Keratinocyte (primary cell): ENCODE measurements around the gene EVL. TPM values are rescaled to one million over a fixed set of nuclear protein-coding genes. Genes with fewer than 3 reads are reported as not detected.

Experiments used
- DNase-seq: peaks from one replicate; pipeline ENCODE4 v3.0.0-alpha.2; 2011; ENCODE audit warnings: low read depth, missing footprints, low spot score
- FAIRE-seq: peaks from 2 replicates; lab custom pipeline; 2011; peaks lifted over from hg19 to GRCh38; lab: Jason Lieb, UNC
- H2AFZ ChIP-seq: 2 replicates; pipeline ENCODE4 v1.6.0; 2012; ENCODE audit warnings: low read length, control low read depth, inconsistent platforms; ENCODE audit not compliant: control insufficient read depth
- H3K27ac ChIP-seq: 2 replicates; pipeline ENCODE4 v1.5.1; 2011; ENCODE audit warnings: low read length; ENCODE audit not compliant: control insufficient read depth, insufficient read depth
- H3K27me3 ChIP-seq: 3 replicates; pipeline ENCODE4 v1.6.0; 2011; ENCODE audit warnings: low read length; ENCODE audit not compliant: control insufficient read depth, insufficient read depth; ENCODE audit errors: extremely low read depth
- H3K36me3 ChIP-seq, 2 experiments: 2 replicates in 1 of 2; 3 replicates in 1 of 2; pipeline ENCODE4 v1.5.1; 2011; ENCODE audit warnings: low read length in 2 of 2, mild to moderate bottlenecking in 1 of 2; ENCODE audit not compliant: control insufficient read depth in 2 of 2, insufficient read depth in 2 of 2; ENCODE audit errors: extremely low read depth in 1 of 2
- H3K4me1 ChIP-seq: 3 replicates; pipeline ENCODE4 v1.5.1; 2011; ENCODE audit warnings: low read length; ENCODE audit not compliant: control insufficient read depth, insufficient read depth; ENCODE audit errors: extremely low read depth
- H3K4me2 ChIP-seq: 3 replicates; pipeline ENCODE4 v1.6.0; 2011; ENCODE audit warnings: low read depth, low read length; ENCODE audit not compliant: control insufficient read depth, insufficient read depth; ENCODE audit errors: extremely low read depth
- H3K4me3 ChIP-seq, 3 experiments: fragments of 200-600 bp in 1 of 3; sonication (generic) in 1 of 3; 2 replicates in 2 of 3; 3 replicates in 1 of 3; pipeline ENCODE4 v1.5.1; 2011 to 2016; ENCODE audit warnings: low read length in 3 of 3, mild to moderate bottlenecking in 3 of 3, control low read depth in 2 of 3, inconsistent platforms in 1 of 3, low read depth in 1 of 3, mixed read lengths in 1 of 3, mixed run types in 1 of 3, moderate library complexity in 1 of 3; ENCODE audit not compliant: control insufficient read depth in 2 of 3, insufficient read depth in 2 of 3; ENCODE audit errors: extremely low read depth in 1 of 3
- H3K79me2 ChIP-seq: 2 replicates; pipeline ENCODE4 v1.6.0; 2012; ENCODE audit warnings: low read length; ENCODE audit not compliant: control insufficient read depth, insufficient read depth
- H3K9ac ChIP-seq: 3 replicates; pipeline ENCODE4 v1.6.0; 2011; ENCODE audit warnings: low read length; ENCODE audit not compliant: control insufficient read depth, insufficient read depth; ENCODE audit errors: extremely low read depth
- H3K9me1 ChIP-seq: 3 replicates; pipeline ENCODE4 v1.6.0; 2011; ENCODE audit warnings: low read length; ENCODE audit not compliant: control insufficient read depth, insufficient read depth; ENCODE audit errors: extremely low read depth
- H3K9me3 ChIP-seq: 2 replicates; pipeline ENCODE4 v1.5.1; 2012; ENCODE audit warnings: low read depth, low read length; ENCODE audit not compliant: control insufficient read depth
- H4K20me1 ChIP-seq: 3 replicates; pipeline ENCODE4 v1.6.0; 2011; ENCODE audit warnings: low read length; ENCODE audit not compliant: control insufficient read depth, insufficient read depth; ENCODE audit errors: extremely low read depth
- CTCF ChIP-seq, 3 experiments: IDR thresholded peaks in 1 of 3; conservative IDR thresholded peaks in 1 of 3; optimal IDR thresholded peaks in 1 of 3; 2 replicates in 2 of 3; 3 replicates in 1 of 3; pipeline versions ENCODE3 to v1.5.1; 2011; ENCODE audit warnings: low read length in 3 of 3, mild to moderate bottlenecking in 3 of 3, moderate library complexity in 2 of 3, control low read depth in 1 of 3, inconsistent platforms in 1 of 3; ENCODE audit not compliant: insufficient read depth in 2 of 3; ENCODE audit errors: extremely low read depth in 1 of 3
- EZH2 ChIP-seq: IDR thresholded peaks from one replicate; pipeline ENCODE4 v1.6.1; 2012; ENCODE audit warnings: inconsistent platforms, mild to moderate bottlenecking, low read length, moderate library complexity
- dilution Hi-C: fragments of 300-500 bp; cut with MboI; formaldehyde crosslinking; loops from one replicate; pipeline ENCODE4 v1.7.0; 2020; ENCODE audit warnings: low sequenced_read_pairs; ENCODE audit not compliant: extremely low pct_ligation_motif_present
- polyA plus RNA-seq, 5 experiments: library from polyadenylated mRNA; depleted of rRNA in 3 of 5; stranded (reverse) in 3 of 5; stranded (forward) in 1 of 5; unstranded in 1 of 5; fragments of >200 nt; gene quantifications; 1 replicate in 1 of 5; 2 replicates in 3 of 5; 3 replicates in 1 of 5; pipeline versions ENCODE4 v1.2.1 to v1.2.3, GENCODE V29; 2011 to 2012; ENCODE audit warnings: missing spikeins in 2 of 5, low read depth in 1 of 5, low replicate concordance in 1 of 5

Gene EVL
- polyA plus RNA-seq, 1 donor (not counting 4 experiments of a cell fraction or from before 2014, with no cell fraction given): 12.0 TPM

- Histone ChIP-seq H3K9me3 (no peaks in the 10 kb centered on the region), H3K9me1 (no peaks in the 10 kb centered on the region), H3K79me2 (no peaks in the 10 kb centered on the region), H3K4me2 (no peak overlapping the region), H3K27ac (no peak overlapping the region), H3K4me1 (no peaks in the 10 kb centered on the region), H3K27me3 (no peaks in the 10 kb centered on the region), H3K9ac (no peak overlapping the region), H4K20me1 (no peaks in the 10 kb centered on the region), H2AFZ (no peak overlapping the region), H3K36me3 (no peaks in the 10 kb centered on the region), H3K4me3 (no peak overlapping the region)
- no peak for TF ChIP-seq CTCF (optimal IDR thresholded peaks at IDR 0.05 in 1 of 3, IDR thresholded peaks at IDR 0.05 in 1 of 3, conservative IDR thresholded peaks at IDR 0.05 in 1 of 3; ENCODE audit: extremely low read depth in 1 of 3, insufficient read depth in 2 of 3, low read length in 3 of 3)
- no peak for TF ChIP-seq EZH2
- dilution Hi-C loops: no loop called here
- DNase-seq: no peak
- no peak for FAIRE-seq
Observed at GRCh38 chr14:100115236-100115635, 50.0 kb downstream of the EVL start.

GRCh38 chr14:100115726-100116125 is 50.5 kb downstream of the EVL start:
- no peaks in the 10 kb centered on the region for H3K9me1 ChIP-seq

More at GRCh38 chr14:100115726-100116125, 50.5 kb downstream of the EVL start:
- no peak for TF ChIP-seq CTCF (optimal IDR thresholded peaks at IDR 0.05 in 1 of 3, IDR thresholded peaks at IDR 0.05 in 1 of 3, conservative IDR thresholded peaks at IDR 0.05 in 1 of 3; ENCODE audit: extremely low read depth in 1 of 3, insufficient read depth in 2 of 3, low read length in 3 of 3)
- no peak for TF ChIP-seq EZH2
- FAIRE-seq: no peak
- H3K4me2 ChIP-seq: no peak overlapping the region
- H2AFZ ChIP-seq: no peak overlapping the region
- H3K4me1 ChIP-seq: no peaks in the 10 kb centered on the region
- H3K4me3 ChIP-seq: no peak overlapping the region
- dilution Hi-C loops: no loop called here
- H3K27me3 ChIP-seq: no peaks in the 10 kb centered on the region
- DNase-seq: no peak
- no peak overlapping the region for H3K9ac ChIP-seq
- H3K9me3 ChIP-seq: no peaks in the 10 kb centered on the region
- no peak overlapping the region for H3K27ac ChIP-seq
- H3K36me3 ChIP-seq: no peaks in the 10 kb centered on the region
- no peaks in the 10 kb centered on the region for H4K20me1 ChIP-seq
- no peaks in the 10 kb centered on the region for H3K79me2 ChIP-seq
